HCT116 (cell line): Measurements from ENCODE around the gene PEAK3. TPM values are rescaled to one million over a fixed set of nuclear protein-coding genes. Genes with fewer than 3 reads are reported as not detected.

ENCODE experiments used
- ATAC-seq: fragments of 200-7000 bp; cut with Tn5 transposase; 2 replicates; pipeline ENCODE4 v1.9.1; 2020; ENCODE audit warnings: mild to moderate bottlenecking, moderate library complexity
- BruUV-seq: library from RNA; stranded (reverse); fragments of 400-500 nt; replicated peaks from 2 replicates; lab custom pipeline; 2021; lab: Mats Ljungman, UMichigan
- CTCF ChIA-PET: fragments of 300-600 bp; sonication (Branson Sonifier 250); formaldehyde crosslinking; loops from one replicate; lab custom pipeline; 2021; ENCODE audit warnings: antibody characterized with exemption; lab: Charles Lee
- POLR2A ChIA-PET: fragments of 300-600, 350-600 bp; sonication (Branson Sonifier 250); formaldehyde crosslinking; loops from one replicate; lab custom pipeline; 2021; ENCODE audit warnings: antibody characterized with exemption; lab: Charles Lee
- RAD21 ChIA-PET, 2 experiments: fragments of 300-600 bp; sonication (Branson Sonifier 250); formaldehyde crosslinking; loops; one replicate each; lab custom pipeline; 2023; ENCODE audit warnings: low total read pairs in 2 of 2; ENCODE audit not compliant: uncharacterized antibody in 2 of 2, unreplicated experiment in 2 of 2, low non-redundant PET in 1 of 2; lab: Charles Lee
- DNase-seq: peaks from one replicate; pipeline ENCODE4 v3.0.0-alpha.2; 2010; ENCODE audit warnings: low read depth, low spot score
- H2AFZ ChIP-seq: fragments of 200-600 bp; shearing (Covaris generic), sonication (generic); 2 replicates; pipeline ENCODE4 v1.6.1; 2017; ENCODE audit warnings: low read depth, mixed run types, mixed read lengths, antibody characterized with exemption, low read length; ENCODE audit not compliant: poor library complexity, severe bottlenecking
- H3K27ac ChIP-seq: 2 replicates; pipeline ENCODE4 v1.5.1; 2012; ENCODE audit warnings: low read depth, low read length
- H3K27me3 ChIP-seq: fragments of 200-600 bp; sonication (generic); 2 replicates; pipeline ENCODE4 v1.6.1; 2016; ENCODE audit warnings: mixed run types, low read length, mixed read lengths; ENCODE audit not compliant: insufficient read depth
- H3K36me3 ChIP-seq, 2 experiments: fragments of 200-500 bp in 1 of 2; fragments of 200-600 bp in 1 of 2; sonication (Bioruptor generic) in 1 of 2; sonication (generic) in 1 of 2; 2 replicates each; pipeline versions ENCODE4 v1.5.1 to v1.6.1; 2014 to 2016; ENCODE audit warnings: low read length in 2 of 2, inconsistent platforms in 1 of 2, mixed read lengths in 1 of 2, mixed run types in 1 of 2; ENCODE audit not compliant: insufficient read depth in 2 of 2, control insufficient read depth in 1 of 2
- H3K4me1 ChIP-seq, 2 experiments: fragments of 200-600 bp in 1 of 2; sonication (generic) in 1 of 2; 2 replicates each; pipeline versions ENCODE4 v1.5.1 to v1.6.1; 2012 to 2017; ENCODE audit warnings: low read length in 2 of 2, inconsistent platforms in 1 of 2, mild to moderate bottlenecking in 1 of 2, mixed read lengths in 1 of 2, mixed run types in 1 of 2, moderate library complexity in 1 of 2; ENCODE audit not compliant: insufficient read depth in 2 of 2, control insufficient read depth in 1 of 2
- H3K4me2 ChIP-seq: fragments of 200-600 bp; sonication (generic); 2 replicates; pipeline ENCODE4 v1.6.1; 2017; ENCODE audit warnings: mixed run types, low read length, mixed read lengths
- H3K4me3 ChIP-seq, 2 experiments: fragments of 200-600 bp in 1 of 2; sonication (generic) in 1 of 2; replicated peaks in 1 of 2; 2 replicates each; pipeline ENCODE4 v1.5.1; 2011 to 2016; ENCODE audit warnings: low read length in 2 of 2, control low read depth in 1 of 2, low read depth in 1 of 2, mild to moderate bottlenecking in 1 of 2, mixed read lengths in 1 of 2, mixed run types in 1 of 2
- H3K79me2 ChIP-seq: fragments of 200-600 bp; sonication (generic); 2 replicates; pipeline ENCODE4 v1.6.1; 2017; ENCODE audit warnings: mild to moderate bottlenecking, mixed run types, low read length, moderate library complexity, mixed read lengths; ENCODE audit not compliant: insufficient read depth
- H3K9ac ChIP-seq: fragments of 200-600 bp; sonication (generic); 2 replicates; pipeline ENCODE4 v1.6.1; 2016; ENCODE audit warnings: low read length, mixed read lengths
- H3K9me2 ChIP-seq: fragments of 200-600 bp; sonication (generic), shearing (Covaris generic); 2 replicates; pipeline ENCODE4 v1.6.1; 2017; ENCODE audit warnings: mixed run types, mild to moderate bottlenecking, moderate library complexity; ENCODE audit not compliant: insufficient read depth
- H3K9me3 ChIP-seq, 2 experiments: fragments of 200-500 bp in 1 of 2; fragments of 200-600 bp in 1 of 2; sonication (Bioruptor generic) in 1 of 2; sonication (generic) in 1 of 2; 2 replicates each; pipeline ENCODE4 v1.6.1; 2014 to 2017; ENCODE audit warnings: low read length in 2 of 2, mixed read lengths in 2 of 2, inconsistent platforms in 1 of 2, low read depth in 1 of 2, mild to moderate bottlenecking in 1 of 2, mixed run types in 1 of 2, moderate library complexity in 1 of 2; ENCODE audit not compliant: control insufficient read depth in 1 of 2, insufficient read depth in 1 of 2
- H4K20me1 ChIP-seq: fragments of 200-600 bp; sonication (generic), shearing (Covaris generic); 2 replicates; pipeline ENCODE4 v1.6.1; 2017; ENCODE audit warnings: mixed run types, mild to moderate bottlenecking, moderate library complexity; ENCODE audit not compliant: insufficient read depth
- EZH2 ChIP-seq: fragments of 200-600 bp; sonication (generic); IDR thresholded peaks from 2 replicates; pipeline ENCODE4 v1.6.1; 2017; ENCODE audit warnings: antibody characterized with exemption, mixed run types
- EZH2phosphoT487 ChIP-seq: fragments of 200-600 bp; IDR thresholded peaks from 2 replicates; pipeline ENCODE4 v1.6.1; 2018; ENCODE audit warnings: antibody characterized with exemption, borderline replicate concordance
- FOSL1 ChIP-seq: IDR thresholded peaks from 2 replicates; pipeline ENCODE4 v1.6.1; 2012; ENCODE audit warnings: low read depth
- JUND ChIP-seq: IDR thresholded peaks from 2 replicates; pipeline ENCODE4 v1.6.1; 2012
- POLR2A ChIP-seq: IDR thresholded peaks from 2 replicates; pipeline ENCODE4 v1.7.0; 2011; ENCODE audit warnings: borderline replicate concordance; ENCODE audit not compliant: insufficient read depth, insufficient read length; ENCODE audit errors: extremely low read depth
- POLR2AphosphoS5 ChIP-seq: IDR thresholded peaks from 2 replicates; pipeline ENCODE4 v1.6.1; 2011; ENCODE audit warnings: mild to moderate bottlenecking, low read depth, low read length, moderate library complexity
- RAD21 ChIP-seq: IDR thresholded peaks from 2 replicates; pipeline ENCODE4 v1.6.1; 2012; ENCODE audit warnings: low read depth, mild to moderate bottlenecking
- SP1 ChIP-seq: IDR thresholded peaks from 2 replicates; pipeline ENCODE4 v1.6.1; 2012; ENCODE audit warnings: low read depth
- SRF ChIP-seq: IDR thresholded peaks from 2 replicates; pipeline ENCODE4 v1.6.1; 2012; ENCODE audit warnings: low read depth
- TCF7L2 ChIP-seq: IDR thresholded peaks from 2 replicates; pipeline ENCODE4 v1.7.0; 2011; ENCODE audit warnings: borderline replicate concordance, inconsistent platforms; ENCODE audit not compliant: insufficient read depth, insufficient read length; ENCODE audit errors: extremely low read depth
- YY1 ChIP-seq: IDR thresholded peaks from 2 replicates; pipeline ENCODE4 v1.6.1; 2011; ENCODE audit warnings: low read length, low read depth, moderate library complexity, mild to moderate bottlenecking; ENCODE audit not compliant: insufficient replicate concordance; ENCODE audit errors: extremely low read depth
- ZFX ChIP-seq: fragments of 450-650 bp; IDR thresholded peaks from 2 replicates; pipeline ENCODE4 v1.6.1; 2017
- ZNF274 ChIP-seq: fragments of 200-500 bp; sonication (Bioruptor generic); IDR thresholded peaks from 2 replicates; pipeline ENCODE4 v1.6.1; 2014; ENCODE audit warnings: mild to moderate bottlenecking, low read depth, low read length, inconsistent platforms
- intact Hi-C: fragments of 100-400 bp; cut with micrococcal nuclease; formaldehyde crosslinking; loops from 2 replicates; pipeline ENCODE4 v1.10.0; 2022
- total RNA-seq: library from RNA; stranded (reverse); gene quantifications from one replicate; pipeline ENCODE4 v1.2.1, GENCODE V29; 2021; ENCODE audit not compliant: unreplicated experiment
- TF ChIP-seq, protein P1 (sequence below): IDR thresholded peaks from 2 replicates; pipeline ENCODE4 v1.6.1; 2012; ENCODE audit warnings: low read depth
- TF ChIP-seq, protein P2 (sequence below), 3 experiments: fragments of 200-600 bp in 1 of 3; sonication (generic) in 1 of 3; IDR thresholded peaks in 2 of 3; conservative IDR thresholded peaks in 1 of 3; 2 replicates each; pipeline ENCODE4 v1.5.1; 2012 to 2017; ENCODE audit warnings: low read depth in 2 of 3, low read length in 2 of 3, antibody characterized with exemption in 1 of 3, borderline replicate concordance in 1 of 3, control low read depth in 1 of 3, mild to moderate bottlenecking in 1 of 3, mixed read lengths in 1 of 3, mixed run types in 1 of 3, moderate library complexity in 1 of 3; ENCODE audit not compliant: insufficient read depth in 1 of 3
- TF ChIP-seq, protein P3 (sequence below): IDR thresholded peaks from 2 replicates; pipeline ENCODE4 v1.6.1; 2011; ENCODE audit warnings: mild to moderate bottlenecking, low read length, moderate library complexity; ENCODE audit not compliant: insufficient replicate concordance; ENCODE audit errors: extremely low read depth
- TF ChIP-seq, protein P4 (sequence below): IDR thresholded peaks from 2 replicates; pipeline ENCODE4 v1.6.1; 2012

PEAK3 gene
- total RNA-seq, 1 experiment from 2014 or later = not detected

DNA sequence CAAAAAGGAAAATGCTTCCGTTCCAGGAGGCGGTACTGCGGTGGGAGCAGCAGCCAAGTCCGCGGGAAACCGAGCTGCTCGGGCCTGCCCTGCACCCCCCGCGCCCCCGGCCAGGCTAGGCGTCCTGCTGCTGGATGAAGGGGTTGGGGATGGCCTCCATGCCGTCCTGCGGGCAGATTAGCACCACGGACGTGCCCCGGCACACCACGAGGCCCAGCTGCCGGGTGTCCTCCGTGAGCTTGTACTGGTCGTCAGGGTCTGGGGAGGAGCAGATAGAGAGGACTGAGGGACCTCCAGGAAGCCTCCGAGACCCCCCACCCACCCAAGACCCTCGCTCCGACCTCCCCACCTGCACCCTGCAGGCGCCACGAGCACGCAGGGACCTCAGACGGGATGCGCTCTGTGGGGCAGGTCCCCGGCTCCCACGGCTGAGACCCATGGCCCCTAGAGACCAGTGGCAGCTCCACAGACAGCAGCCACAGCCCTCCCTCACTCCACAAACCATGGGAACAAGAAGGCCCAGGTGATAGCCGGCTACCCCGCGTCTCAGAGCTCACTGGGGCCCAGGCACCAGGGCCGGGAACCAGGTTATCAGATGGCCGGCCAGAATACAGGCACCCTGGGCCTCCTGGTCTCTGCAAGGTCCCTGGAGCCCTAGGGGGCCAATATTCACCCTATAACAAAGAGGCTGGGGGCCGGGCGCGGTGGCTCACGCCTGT is 39.7 kb upstream of the PEAK3 start:
- CTCF ChIA-PET = no interaction called here
- intact Hi-C loops = no loop called here
- Histone ChIP-seq H3K4me1 (no peaks in the 10 kb centered on the region; a peak in 1 of 4 replicates), H3K27me3 (no peaks in the 10 kb centered on the region), H3K9ac (no peak overlapping the region), H3K4me2 (no peak overlapping the region), H3K4me3 (no peak overlapping the region), H3K27ac (no peak overlapping the region), H3K36me3 (peaks cover 5 to 6% of the 10 kb centered on the region in 2 experiments; a peak in 2 of 4 replicates), H3K79me2 (peaks cover 17% of the 10 kb centered on the region), H2AFZ (no peak overlapping the region), H3K9me2 (no peaks in the 10 kb centered on the region), H3K9me3 (no peaks in the 10 kb centered on the region), H4K20me1 (no peaks in the 10 kb centered on the region)
- DNase-seq = no peak
- RAD21 ChIA-PET = interaction anchor here in 1 of 2 experiments (0.6 kb wide), 1 partner anchor 467 kb away, joined by 3 read pairs; no protein-coding TSS in a partner anchor
- TF ChIP-seq POLR2A = no peak
- no peak for TF ChIP-seq POLR2AphosphoS5
- TF ChIP-seq, protein P1, sequence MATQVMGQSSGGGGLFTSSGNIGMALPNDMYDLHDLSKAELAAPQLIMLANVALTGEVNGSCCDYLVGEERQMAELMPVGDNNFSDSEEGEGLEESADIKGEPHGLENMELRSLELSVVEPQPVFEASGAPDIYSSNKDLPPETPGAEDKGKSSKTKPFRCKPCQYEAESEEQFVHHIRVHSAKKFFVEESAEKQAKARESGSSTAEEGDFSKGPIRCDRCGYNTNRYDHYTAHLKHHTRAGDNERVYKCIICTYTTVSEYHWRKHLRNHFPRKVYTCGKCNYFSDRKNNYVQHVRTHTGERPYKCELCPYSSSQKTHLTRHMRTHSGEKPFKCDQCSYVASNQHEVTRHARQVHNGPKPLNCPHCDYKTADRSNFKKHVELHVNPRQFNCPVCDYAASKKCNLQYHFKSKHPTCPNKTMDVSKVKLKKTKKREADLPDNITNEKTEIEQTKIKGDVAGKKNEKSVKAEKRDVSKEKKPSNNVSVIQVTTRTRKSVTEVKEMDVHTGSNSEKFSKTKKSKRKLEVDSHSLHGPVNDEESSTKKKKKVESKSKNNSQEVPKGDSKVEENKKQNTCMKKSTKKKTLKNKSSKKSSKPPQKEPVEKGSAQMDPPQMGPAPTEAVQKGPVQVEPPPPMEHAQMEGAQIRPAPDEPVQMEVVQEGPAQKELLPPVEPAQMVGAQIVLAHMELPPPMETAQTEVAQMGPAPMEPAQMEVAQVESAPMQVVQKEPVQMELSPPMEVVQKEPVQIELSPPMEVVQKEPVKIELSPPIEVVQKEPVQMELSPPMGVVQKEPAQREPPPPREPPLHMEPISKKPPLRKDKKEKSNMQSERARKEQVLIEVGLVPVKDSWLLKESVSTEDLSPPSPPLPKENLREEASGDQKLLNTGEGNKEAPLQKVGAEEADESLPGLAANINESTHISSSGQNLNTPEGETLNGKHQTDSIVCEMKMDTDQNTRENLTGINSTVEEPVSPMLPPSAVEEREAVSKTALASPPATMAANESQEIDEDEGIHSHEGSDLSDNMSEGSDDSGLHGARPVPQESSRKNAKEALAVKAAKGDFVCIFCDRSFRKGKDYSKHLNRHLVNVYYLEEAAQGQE = no peak
- TF ChIP-seq SP1 = no peak
- no peak for TF ChIP-seq EZH2phosphoT487
- TF ChIP-seq RAD21 = no peak
- no peak for TF ChIP-seq TCF7L2
- TF ChIP-seq YY1 = no peak
- no peak for TF ChIP-seq JUND
- TF ChIP-seq SRF = no peak
- no peak for TF ChIP-seq EZH2
- TF ChIP-seq FOSL1 = no peak
- TF ChIP-seq, protein P2, sequence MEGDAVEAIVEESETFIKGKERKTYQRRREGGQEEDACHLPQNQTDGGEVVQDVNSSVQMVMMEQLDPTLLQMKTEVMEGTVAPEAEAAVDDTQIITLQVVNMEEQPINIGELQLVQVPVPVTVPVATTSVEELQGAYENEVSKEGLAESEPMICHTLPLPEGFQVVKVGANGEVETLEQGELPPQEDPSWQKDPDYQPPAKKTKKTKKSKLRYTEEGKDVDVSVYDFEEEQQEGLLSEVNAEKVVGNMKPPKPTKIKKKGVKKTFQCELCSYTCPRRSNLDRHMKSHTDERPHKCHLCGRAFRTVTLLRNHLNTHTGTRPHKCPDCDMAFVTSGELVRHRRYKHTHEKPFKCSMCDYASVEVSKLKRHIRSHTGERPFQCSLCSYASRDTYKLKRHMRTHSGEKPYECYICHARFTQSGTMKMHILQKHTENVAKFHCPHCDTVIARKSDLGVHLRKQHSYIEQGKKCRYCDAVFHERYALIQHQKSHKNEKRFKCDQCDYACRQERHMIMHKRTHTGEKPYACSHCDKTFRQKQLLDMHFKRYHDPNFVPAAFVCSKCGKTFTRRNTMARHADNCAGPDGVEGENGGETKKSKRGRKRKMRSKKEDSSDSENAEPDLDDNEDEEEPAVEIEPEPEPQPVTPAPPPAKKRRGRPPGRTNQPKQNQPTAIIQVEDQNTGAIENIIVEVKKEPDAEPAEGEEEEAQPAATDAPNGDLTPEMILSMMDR (IDR thresholded peaks at IDR 0.05 in 2 of 3, conservative IDR thresholded peaks at IDR 0.05 in 1 of 3; ENCODE audit: borderline replicate concordance in 1 of 3, insufficient read depth in 1 of 3, low read depth in 2 of 3, low read length in 2 of 3) = no peak
- TF ChIP-seq, protein P3, sequence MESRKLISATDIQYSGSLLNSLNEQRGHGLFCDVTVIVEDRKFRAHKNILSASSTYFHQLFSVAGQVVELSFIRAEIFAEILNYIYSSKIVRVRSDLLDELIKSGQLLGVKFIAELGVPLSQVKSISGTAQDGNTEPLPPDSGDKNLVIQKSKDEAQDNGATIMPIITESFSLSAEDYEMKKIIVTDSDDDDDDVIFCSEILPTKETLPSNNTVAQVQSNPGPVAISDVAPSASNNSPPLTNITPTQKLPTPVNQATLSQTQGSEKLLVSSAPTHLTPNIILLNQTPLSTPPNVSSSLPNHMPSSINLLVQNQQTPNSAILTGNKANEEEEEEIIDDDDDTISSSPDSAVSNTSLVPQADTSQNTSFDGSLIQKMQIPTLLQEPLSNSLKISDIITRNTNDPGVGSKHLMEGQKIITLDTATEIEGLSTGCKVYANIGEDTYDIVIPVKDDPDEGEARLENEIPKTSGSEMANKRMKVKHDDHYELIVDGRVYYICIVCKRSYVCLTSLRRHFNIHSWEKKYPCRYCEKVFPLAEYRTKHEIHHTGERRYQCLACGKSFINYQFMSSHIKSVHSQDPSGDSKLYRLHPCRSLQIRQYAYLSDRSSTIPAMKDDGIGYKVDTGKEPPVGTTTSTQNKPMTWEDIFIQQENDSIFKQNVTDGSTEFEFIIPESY = no peak
- no peak for TF ChIP-seq ZFX
- TF ChIP-seq ZNF274 = no peak
- TF ChIP-seq, protein P4, sequence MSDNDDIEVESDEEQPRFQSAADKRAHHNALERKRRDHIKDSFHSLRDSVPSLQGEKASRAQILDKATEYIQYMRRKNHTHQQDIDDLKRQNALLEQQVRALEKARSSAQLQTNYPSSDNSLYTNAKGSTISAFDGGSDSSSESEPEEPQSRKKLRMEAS = no peak
- POLR2A ChIA-PET = no interaction called here
- no TSS peak for BruUV-seq
- ATAC-seq = no peak
